Suppressor macrophage treated with lipopolysaccharide for 1 hour (primary cell): ENCODE results near the gene TBX1.
"Not testable (repeated sequence)": the region's sequence is repeated elsewhere in the genome, so short reads cannot be mapped to it uniquely, and the experiment has no call there.

Experiments
- DNase-seq, 3 donors: peaks; one replicate each; pipeline ENCODE4 v3.0.0-alpha.2; 2020 to 2022

Gene TBX1

GRCh38 chr22:19765477-19766239, 5.1 kb downstream of the TBX1 start:
- peak; percentile 71 to 82 (median 75) for DNase-seq

- peak in 1 of 3 donors; percentile 49 for DNase-seq
Measured at GRCh38 chr22:19766240-19766510, 5.6 kb downstream of the TBX1 start.

DNA sequence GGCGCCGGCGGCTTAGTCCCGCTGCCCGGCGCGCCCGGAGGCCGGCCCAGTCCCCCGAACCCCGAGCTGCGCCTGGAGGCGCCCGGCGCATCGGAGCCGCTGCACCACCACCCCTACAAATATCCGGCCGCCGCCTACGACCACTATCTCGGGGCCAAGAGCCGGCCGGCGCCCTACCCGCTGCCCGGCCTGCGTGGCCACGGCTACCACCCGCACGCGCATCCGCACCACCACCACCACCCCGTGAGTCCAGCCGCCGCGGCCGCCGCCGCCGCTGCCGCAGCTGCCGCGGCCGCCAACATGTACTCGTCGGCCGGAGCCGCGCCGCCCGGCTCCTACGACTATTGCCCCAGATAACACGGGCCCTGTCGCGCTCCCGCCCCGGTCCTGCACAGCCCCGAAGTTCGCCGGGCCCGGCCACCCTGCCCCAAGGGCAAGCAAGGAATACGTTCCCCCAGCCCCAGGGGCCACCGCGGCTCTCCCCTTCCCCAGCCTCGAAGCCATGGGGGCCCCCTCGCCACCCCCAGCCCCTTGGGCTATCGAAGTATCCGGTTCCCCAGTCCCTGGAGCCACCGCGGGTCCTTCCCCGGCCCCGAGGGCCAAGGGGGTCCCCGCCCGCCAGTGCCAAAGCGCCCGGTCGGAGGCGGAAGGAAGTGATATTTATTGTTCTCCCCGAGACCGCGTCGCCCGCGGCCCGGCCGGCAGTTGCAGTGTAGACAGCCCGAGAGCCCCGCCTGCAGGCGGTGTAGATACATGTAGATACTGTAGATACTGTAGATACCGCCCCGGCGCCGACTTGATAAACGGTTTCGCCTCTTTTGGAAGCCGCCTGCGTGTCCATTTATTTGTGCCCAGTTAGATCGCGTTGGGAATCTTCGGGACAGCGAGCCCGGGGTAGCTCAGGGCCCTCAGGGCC, 6.2 kb downstream of the TBX1 start:
- peak; percentile 85 to 91 (median 87) for DNase-seq

DNA sequence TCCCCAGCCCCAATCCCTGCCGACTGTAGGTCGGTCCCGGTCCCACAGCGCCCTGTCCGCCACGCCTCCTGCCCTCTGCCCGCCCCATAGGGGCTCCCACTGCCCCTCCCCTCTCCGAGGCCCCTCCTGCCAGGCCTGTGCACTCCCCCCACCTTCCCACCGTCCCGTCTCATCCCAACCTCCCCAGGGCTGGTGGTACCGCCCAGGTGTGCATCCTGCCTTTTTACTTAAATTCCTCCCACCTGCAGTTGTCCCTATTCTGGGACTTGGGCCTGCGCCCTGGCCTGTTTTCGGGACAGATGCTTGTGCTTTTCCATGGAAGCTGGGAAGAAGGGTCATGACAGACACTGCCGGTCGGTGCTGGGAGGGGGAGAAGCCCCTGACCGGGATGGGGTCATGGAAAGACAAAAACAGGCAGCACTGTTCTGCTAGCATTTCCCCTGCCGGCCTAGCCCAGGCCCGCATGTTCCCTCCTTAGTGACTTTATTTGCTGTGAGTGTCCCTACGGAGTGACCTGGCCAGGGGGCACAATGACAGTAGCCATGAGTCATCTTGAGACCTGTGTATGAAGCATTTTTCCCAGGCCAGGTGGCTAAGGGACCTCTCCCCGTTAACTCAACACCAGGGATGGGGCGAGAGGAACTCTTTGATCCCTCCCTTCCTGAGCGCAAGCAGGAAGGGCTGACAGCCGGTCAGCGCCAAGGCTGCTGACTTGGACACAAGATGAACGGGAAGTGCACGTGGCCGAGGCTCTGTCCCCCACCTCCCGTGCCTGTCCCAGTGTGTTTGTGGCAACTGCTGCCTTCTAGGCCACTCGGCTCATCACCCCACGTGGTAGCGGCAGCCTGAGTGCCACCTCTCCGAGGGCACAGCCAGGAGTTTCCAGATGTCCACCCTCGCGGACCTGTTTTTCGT, 7.1 kb downstream of the TBX1 start:
- peak; percentile 45 to 53 (median 46) for DNase-seq

DNA sequence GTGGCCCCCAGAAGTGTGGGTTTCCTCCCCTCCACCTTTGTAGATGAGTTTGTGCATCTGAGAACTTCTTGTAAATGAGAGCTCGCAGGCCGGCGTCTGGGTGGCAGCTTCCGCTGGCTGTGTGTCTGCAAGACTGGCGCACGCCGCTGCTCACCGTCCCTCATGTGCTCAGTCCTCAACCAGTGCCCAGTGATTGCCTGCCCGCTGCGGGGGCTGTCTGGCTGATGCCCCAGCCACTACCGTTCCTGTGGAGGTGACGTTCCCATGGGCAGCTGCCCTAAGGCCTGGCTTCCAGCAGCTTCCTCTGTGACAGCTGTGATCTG, 8.8 kb downstream of the TBX1 start:
- no peak for DNase-seq

- no peak for DNase-seq
Measured at GRCh38 chr22:19770349-19771220, 10.0 kb downstream of the TBX1 start.

DNA sequence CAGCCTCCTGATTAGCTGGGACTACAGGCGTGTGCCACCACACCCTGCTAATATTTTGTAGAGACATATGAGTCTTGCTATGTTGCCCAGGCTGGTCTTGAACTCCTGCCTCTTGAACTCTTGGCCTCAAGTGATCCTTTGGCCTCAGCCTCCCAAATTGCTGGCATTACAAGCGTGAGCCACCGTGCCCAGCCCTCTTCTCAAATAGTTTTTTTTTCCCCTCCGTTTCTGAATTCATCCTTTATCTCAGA, 11.8 kb downstream of the TBX1 start:
- no peak for DNase-seq

DNA sequence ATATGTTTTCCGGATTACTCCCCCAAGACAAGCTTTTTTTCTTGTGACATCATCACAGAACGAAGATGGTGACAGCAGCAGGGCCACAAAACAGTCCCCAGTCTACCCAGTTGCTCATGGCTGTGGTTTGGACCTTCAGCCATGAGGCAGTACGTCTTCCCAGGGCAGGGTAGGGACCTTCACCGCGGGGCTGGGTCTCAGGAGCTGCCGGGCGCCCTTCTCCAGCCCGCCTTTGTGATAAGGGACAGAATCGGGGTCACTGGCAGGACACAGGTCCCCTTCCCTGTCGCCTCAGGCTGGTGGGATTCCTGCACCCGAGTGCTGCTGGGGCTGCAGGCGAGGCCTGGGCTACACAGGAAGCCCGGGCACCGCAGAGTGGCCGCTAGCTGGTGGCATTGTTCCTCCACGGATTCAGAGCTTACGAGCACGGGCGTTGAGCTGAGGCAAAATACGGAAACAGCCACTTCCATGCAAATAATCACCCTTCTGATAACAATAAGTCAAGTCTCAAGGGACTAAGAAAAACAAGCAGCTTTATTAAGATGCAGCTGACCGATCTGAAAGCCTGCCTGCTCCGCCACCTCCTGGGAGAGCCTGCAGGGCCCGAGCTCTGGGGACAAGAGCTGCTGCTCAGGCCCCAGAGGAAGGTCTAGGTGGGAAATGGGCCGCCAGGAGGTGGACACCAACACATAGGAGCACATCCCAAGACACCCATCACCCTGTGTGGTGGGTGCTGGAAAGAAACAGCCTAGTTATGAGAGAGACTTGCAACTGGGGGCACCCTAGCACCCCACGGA, 12.3 kb downstream of the TBX1 start:
- peak; percentile 45 to 64 (median 59) for DNase-seq

- no peak for DNase-seq
Measured at GRCh38 chr22:19773470-19774040, 13.0 kb downstream of the TBX1 start.

- no peak for DNase-seq
Measured at GRCh38 chr22:19774628-19775027, 14.1 kb downstream of the TBX1 start.

GRCh38 chr22:19775496-19776325, 15.1 kb downstream of the TBX1 start:
- DNase-seq: no peak

- DNase-seq: no peak
Measured at GRCh38 chr22:19776433-19777031, 16.0 kb downstream of the TBX1 start.

DNA sequence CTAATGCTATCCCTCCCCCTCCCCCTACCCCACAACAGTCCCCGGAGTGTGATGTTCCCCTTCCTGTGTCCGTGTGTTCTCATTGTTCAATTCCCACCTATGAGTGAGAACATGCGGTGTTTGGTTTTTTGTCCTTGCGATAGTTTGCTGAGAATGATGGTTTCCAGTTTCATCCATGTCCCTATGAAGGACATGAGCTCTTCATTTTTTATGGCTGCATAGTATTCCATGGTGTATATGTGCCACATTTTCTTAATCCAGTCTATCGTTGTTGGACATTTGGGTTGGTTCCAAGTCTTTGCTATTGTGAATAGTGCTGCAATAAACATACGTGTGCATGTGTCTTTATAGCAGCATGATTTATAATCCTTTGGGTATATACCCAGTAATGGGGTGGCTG, 16.6 kb downstream of the TBX1 start:
- DNase-seq: not testable (repeated sequence)

GRCh38 chr22:19779011-19779421, 18.4 kb downstream of the TBX1 start:
- no peak for DNase-seq

DNA sequence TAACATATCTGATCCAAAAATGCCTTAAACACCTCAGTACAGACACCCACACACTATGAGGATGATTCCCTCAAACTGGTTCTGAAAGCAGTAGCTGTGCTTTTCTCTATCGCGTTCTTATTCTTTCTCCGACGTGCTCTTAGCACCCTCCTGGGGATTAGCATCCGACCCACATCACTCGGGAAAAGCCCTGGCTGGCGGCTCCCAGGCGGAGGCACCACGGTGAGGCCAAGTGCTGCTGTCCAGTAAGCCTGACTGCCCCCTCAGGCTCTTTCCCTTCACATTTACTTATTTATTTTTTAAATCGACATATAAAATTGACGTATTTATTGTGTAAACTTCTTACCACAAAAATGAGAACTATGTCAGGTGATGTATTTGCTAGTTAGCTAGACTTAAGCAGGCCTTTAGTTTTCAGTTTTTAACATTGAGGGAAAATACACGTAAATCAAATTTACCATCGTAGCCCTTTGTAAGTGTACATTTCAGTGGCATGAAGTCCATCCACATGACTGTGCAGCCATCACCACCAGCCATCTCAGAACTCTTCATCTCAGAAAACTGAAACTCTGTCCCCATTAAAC, 19.2 kb downstream of the TBX1 start:
- DNase-seq: no peak

- DNase-seq: no peak
Measured at GRCh38 chr22:19782533-19782932, 22.0 kb downstream of the TBX1 start.

- DNase-seq: no peak
Measured at GRCh38 chr22:19783586-19784383, 23.2 kb downstream of the TBX1 start.

GRCh38 chr22:19784384-19785175, 24.0 kb downstream of the TBX1 start:
- no peak for DNase-seq
